Gastroesophageal sphincter (tissue), 4 donors: ENCODE results near the gene SLBP. TPM values are rescaled to one million over a fixed set of nuclear protein-coding genes. Genes with fewer than 3 reads are reported as not detected.

Source experiments
- ATAC-seq: fragments of 150-250 bp; one replicate; pipeline ENCODE4 v1.9.1; 2016; ENCODE audit warnings: mild to moderate bottlenecking, moderate library complexity
- H3K27ac ChIP-seq, 4 donors: fragments of 200-600 bp; sonication (generic) in 3 of 4; 1 replicate in 3 of 4; 2 replicates in 1 of 4; pipeline ENCODE4 v1.5.1; 2016 to 2019
- H3K27me3 ChIP-seq: fragments of 200-600 bp; sonication (generic); one replicate; pipeline ENCODE4 v1.5.1; 2019
- H3K36me3 ChIP-seq, 2 donors: fragments of 200-600 bp; sonication (generic); one replicate each; pipeline ENCODE4 v1.5.1; 2019; ENCODE audit warnings: control low read depth in 1 of 2
- H3K4me1 ChIP-seq, 3 donors: fragments of 200-600 bp; sonication (generic); 1 replicate in 2 of 3; 2 replicates in 1 of 3; pipeline ENCODE4 v1.5.1; 2016 to 2019; ENCODE audit warnings: control low read depth in 2 of 3
- H3K4me3 ChIP-seq, 2 donors: fragments of 200-600 bp; sonication (generic); one replicate each; pipeline ENCODE4 v1.5.1; 2019; ENCODE audit warnings: mild to moderate bottlenecking in 1 of 2, moderate library complexity in 1 of 2
- H3K9me3 ChIP-seq, 3 donors: fragments of 200-600 bp; sonication (generic); one replicate each; pipeline ENCODE4 v1.5.1; 2017 to 2019; ENCODE audit warnings: control low read depth in 2 of 3
- CTCF ChIP-seq, 4 experiments: fragments of 200-600 bp in 2 of 4; fragments of 450-650 bp in 2 of 4; sonication (generic) in 1 of 4; IDR thresholded peaks; one replicate each; pipeline ENCODE4 v1.5.1; 2017 to 2019; ENCODE audit warnings: antibody characterized with exemption in 4 of 4, mild to moderate bottlenecking in 2 of 4, moderate library complexity in 2 of 4
- EP300 ChIP-seq: sonication (generic); formaldehyde crosslinking; IDR thresholded peaks from one replicate; pipeline ENCODE4 v1.6.1; 2017; ENCODE audit warnings: antibody characterized with exemption, mild to moderate bottlenecking
- POLR2A ChIP-seq, 2 donors: fragments of 450-650 bp; IDR thresholded peaks; one replicate each; pipeline ENCODE4 v1.6.1; 2017; ENCODE audit warnings: antibody characterized with exemption in 2 of 2, mild to moderate bottlenecking in 2 of 2, moderate library complexity in 1 of 2
- POLR2AphosphoS5 ChIP-seq: sonication (generic); formaldehyde crosslinking; IDR thresholded peaks from one replicate; pipeline ENCODE4 v1.6.1; 2017; ENCODE audit warnings: antibody characterized with exemption
- WGBS, 2 donors: methylation state at CpG; one replicate each; pipeline ENCODE4 v1.1.5; 2018; ENCODE audit warnings: low coverage in 1 of 2; 5-methylcytosine and 5-hydroxymethylcytosine counted together
- total RNA-seq, 4 donors: library from RNA; depleted of rRNA; stranded (reverse); fragments of >200 nt; gene quantifications; one replicate each; pipeline ENCODE4 v1.1.0, GENCODE V29; 2016

The SLBP gene
- 10 to 100 TPM; 34.1 to 54.0 (median 38.6) TPM for total RNA-seq

GRCh38 chr4:1712216-1713002 lies at the start of gene SLBP:
SLBP (minus strand) TSS chr4:1712319; CDS start chr4:1712188, 131 bp downstream.
- TF ChIP-seq POLR2A (IDR thresholded peaks at IDR 0.05): peak; percentile 91 to 92
- peak; percentile 68 for TF ChIP-seq POLR2AphosphoS5
- TF ChIP-seq CTCF (IDR thresholded peaks at IDR 0.05): no peak
- H3K4me3 ChIP-seq: peak within 1 kb of the TSS; percentile 45 to 96
- peaks cover 0 to 74% (median 23%) of the 10 kb centered on the region in 3 donors for H3K4me1 ChIP-seq
- H3K36me3 ChIP-seq: peaks cover 0 to 26% of the 10 kb centered on the region in 2 donors
- H3K9me3 ChIP-seq: no peaks in the 10 kb centered on the region
- WGBS, 2 donors: 0% methylated on average over 2 of the region's 98 CpGs; no CpG with 5 or more reads in 1 of the 2 donors
- peak within 1 kb of the TSS; percentile 90 to 100 (median 98) for H3K27ac ChIP-seq
- H3K27me3 ChIP-seq: no peaks in the 10 kb centered on the region
- peak; percentile 95 for ATAC-seq

GRCh38 chr4:1761130-1761689 lies 49.1 kb upstream of the SLBP start:
- peaks cover 17% of the 10 kb centered on the region for H3K27me3 ChIP-seq
- no CpG with 5 or more reads among the region's 32 CpGs for WGBS, 2 donors
- H3K27ac ChIP-seq: no peak overlapping the region
- H3K36me3 ChIP-seq: no peaks in the 10 kb centered on the region
- no peak overlapping the region for H3K4me3 ChIP-seq
- TF ChIP-seq EP300 (no peak), POLR2AphosphoS5 (no peak), POLR2A (IDR thresholded peaks at IDR 0.05) (no peak), CTCF (IDR thresholded peaks at IDR 0.05) (no peak)
- H3K9me3 ChIP-seq: no peaks in the 10 kb centered on the region
- ATAC-seq: no peak
- H3K4me1 ChIP-seq: peaks cover 0 to 18% (median 8%) of the 10 kb centered on the region in 3 donors

GRCh38 chr4:1760521-1761071 lies 48.5 kb upstream of the SLBP start:
- H3K36me3 ChIP-seq: no peaks in the 10 kb centered on the region
- no peak for TF ChIP-seq EP300
- TF ChIP-seq POLR2AphosphoS5: no peak
- TF ChIP-seq CTCF (IDR thresholded peaks at IDR 0.05): no peak
- no peak for TF ChIP-seq POLR2A (IDR thresholded peaks at IDR 0.05)
- no peak overlapping the region for H3K4me3 ChIP-seq
- no peak overlapping the region for H3K27ac ChIP-seq
- H3K9me3 ChIP-seq: no peaks in the 10 kb centered on the region
- peaks cover 13% of the 10 kb centered on the region for H3K27me3 ChIP-seq
- peaks cover 0 to 17% (median 8%) of the 10 kb centered on the region in 3 donors for H3K4me1 ChIP-seq
- WGBS, 2 donors: no CpG with 5 or more reads among the region's 25 CpGs
- no peak for ATAC-seq

- Histone ChIP-seq H3K4me3 (no peak overlapping the region), H3K9me3 (no peaks in the 10 kb centered on the region), H3K4me1 (peaks cover 0 to 17% (median 8%) of the 10 kb centered on the region in 3 donors), H3K36me3 (no peaks in the 10 kb centered on the region), H3K27ac (no peak overlapping the region), H3K27me3 (peaks cover 12% of the 10 kb centered on the region)
- no peak for TF ChIP-seq POLR2AphosphoS5
- TF ChIP-seq EP300: no peak
- TF ChIP-seq CTCF (IDR thresholded peaks at IDR 0.05): no peak
- no peak for TF ChIP-seq POLR2A (IDR thresholded peaks at IDR 0.05)
- no CpG with 5 or more reads among the region's 13 CpGs for WGBS, 2 donors
- no peak for ATAC-seq
Measured at GRCh38 chr4:1759818-1760223, 47.7 kb upstream of the SLBP start.
